AG04449 (cell line): ENCODE measurements around the gene INSIG2.

ENCODE experiments used
- CTCF ChIA-PET: fragments of 350-600 bp; formaldehyde crosslinking; extraction: SDS; loops from one replicate; lab custom pipeline; 2021; ENCODE audit warnings: antibody characterized with exemption; lab: Yijun Ruan, JAX
- POLR2A ChIA-PET: fragments of 400-600, 350-600 bp; formaldehyde crosslinking; extraction: SDS; loops from one replicate; lab custom pipeline; 2020; ENCODE audit warnings: antibody characterized with exemption, inconsistent platforms; lab: Yijun Ruan, JAX
- DNase-seq: peaks from one replicate; pipeline ENCODE4 v3.0.0-alpha.2; 2010; ENCODE audit warnings: low read depth, low spot score
- H3K4me3 ChIP-seq: 2 replicates; pipeline ENCODE4 v1.5.1; 2011; ENCODE audit warnings: low read depth, mild to moderate bottlenecking, control low read depth, low read length
- TF ChIP-seq, protein P1 (sequence below): IDR thresholded peaks from one replicate; pipeline ENCODE4 v1.5.1; 2011; ENCODE audit warnings: mild to moderate bottlenecking, moderate library complexity, low read length, control low read depth, inconsistent platforms; ENCODE audit not compliant: insufficient read depth; ENCODE audit errors: missing control alignments

INSIG2 gene

DNA sequence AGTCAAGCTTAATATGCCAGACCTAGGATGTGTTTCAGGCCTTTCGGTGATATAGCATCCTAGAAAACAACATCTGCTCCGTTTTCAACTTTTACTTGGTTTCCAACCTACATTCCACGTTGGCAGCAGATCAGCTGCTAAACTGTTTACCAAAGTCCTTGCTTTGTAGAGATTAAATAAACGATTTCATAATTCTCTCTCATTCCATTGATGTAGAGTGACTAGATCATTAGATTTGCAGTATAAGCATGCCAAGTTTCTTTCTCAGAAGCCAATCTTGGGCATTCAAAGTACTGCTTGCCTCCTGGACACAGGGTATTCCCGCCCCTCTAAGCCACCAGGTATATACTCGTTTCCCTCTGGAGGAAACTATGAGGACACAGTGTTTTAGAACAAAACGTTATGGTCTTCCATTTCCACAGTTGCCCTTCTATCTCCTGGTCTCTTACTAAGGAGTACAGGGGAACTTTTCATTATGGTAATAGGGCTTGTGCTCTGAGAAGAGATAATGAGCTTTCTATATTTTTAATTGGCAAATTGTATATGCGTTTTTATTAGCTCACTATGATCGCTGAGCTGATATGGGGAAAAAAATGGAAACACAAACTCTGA, 10.5 kb upstream of the INSIG2 start:
- TF ChIP-seq, protein P1, sequence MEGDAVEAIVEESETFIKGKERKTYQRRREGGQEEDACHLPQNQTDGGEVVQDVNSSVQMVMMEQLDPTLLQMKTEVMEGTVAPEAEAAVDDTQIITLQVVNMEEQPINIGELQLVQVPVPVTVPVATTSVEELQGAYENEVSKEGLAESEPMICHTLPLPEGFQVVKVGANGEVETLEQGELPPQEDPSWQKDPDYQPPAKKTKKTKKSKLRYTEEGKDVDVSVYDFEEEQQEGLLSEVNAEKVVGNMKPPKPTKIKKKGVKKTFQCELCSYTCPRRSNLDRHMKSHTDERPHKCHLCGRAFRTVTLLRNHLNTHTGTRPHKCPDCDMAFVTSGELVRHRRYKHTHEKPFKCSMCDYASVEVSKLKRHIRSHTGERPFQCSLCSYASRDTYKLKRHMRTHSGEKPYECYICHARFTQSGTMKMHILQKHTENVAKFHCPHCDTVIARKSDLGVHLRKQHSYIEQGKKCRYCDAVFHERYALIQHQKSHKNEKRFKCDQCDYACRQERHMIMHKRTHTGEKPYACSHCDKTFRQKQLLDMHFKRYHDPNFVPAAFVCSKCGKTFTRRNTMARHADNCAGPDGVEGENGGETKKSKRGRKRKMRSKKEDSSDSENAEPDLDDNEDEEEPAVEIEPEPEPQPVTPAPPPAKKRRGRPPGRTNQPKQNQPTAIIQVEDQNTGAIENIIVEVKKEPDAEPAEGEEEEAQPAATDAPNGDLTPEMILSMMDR: no peak
- H3K4me3 ChIP-seq: no peak overlapping the region
- POLR2A ChIA-PET: no interaction called here
- CTCF ChIA-PET: interaction anchor here (1.8 to 2.4 kb wide), 3 partner anchors 11 to 31 kb away, joined by 4 to 10 read pairs (median 7); partner anchors contain the start of gene INSIG2
- DNase-seq: no peak

DNA sequence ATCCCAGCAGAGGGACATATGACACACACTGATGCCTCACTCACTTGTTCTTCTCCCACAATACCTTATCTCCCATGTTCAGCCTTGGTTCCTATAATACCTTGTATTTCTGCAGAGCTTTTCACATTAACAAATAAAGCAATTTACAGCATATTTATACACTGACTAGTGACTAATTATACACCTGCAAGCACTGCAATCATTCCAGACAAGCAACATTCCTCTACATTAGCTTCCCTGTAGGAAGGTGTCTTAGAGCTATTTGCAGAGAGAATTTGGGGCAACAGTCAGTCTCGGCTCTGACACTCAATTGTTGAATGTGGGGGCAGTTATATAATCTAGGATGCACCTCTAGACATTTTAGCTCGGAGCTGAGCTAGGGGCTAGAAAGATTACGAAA, 9.5 kb upstream of the INSIG2 start:
- CTCF ChIA-PET: interaction anchor here (1.3 to 2.4 kb wide), 4 partner anchors 10 to 777 kb away, joined by 4 to 10 read pairs (median 6); partner anchors contain the start of gene INSIG2
- TF ChIP-seq, protein P1: no peak
- no peak for DNase-seq
- no peak overlapping the region for H3K4me3 ChIP-seq
- POLR2A ChIA-PET: interaction anchor here (0.9 kb wide), 1 partner anchor 9 kb away, joined by 4 read pairs; the partner anchor contains the start of gene INSIG2

DNA sequence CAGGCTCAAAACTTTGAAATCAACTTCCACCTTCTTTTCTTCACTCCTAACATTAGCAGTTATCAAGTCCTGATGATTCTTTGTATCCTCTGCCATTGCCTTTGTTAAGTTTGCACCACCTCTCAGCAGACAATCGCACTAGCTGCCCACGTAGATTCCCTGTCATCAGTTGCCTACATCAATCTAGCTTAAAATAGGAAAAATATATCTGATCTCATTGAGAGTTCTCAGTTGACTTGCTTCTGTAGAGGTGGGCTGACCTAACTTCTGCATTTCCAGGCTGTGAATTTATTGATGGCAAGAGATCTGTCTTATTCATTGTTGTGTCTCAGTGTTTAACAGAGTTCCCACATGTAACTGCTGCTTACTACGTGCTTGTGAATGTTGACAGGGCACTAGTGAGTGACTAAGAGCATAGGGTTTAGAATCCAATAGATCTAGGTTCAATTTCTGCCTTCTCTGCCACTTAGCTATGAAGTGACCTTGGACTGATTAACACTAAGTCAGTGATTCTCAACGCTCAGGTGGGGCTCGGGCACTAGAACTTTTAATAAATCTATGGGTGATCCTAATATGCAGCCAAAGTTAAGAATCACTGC, 3.7 kb upstream of the INSIG2 start:
- no peak overlapping the region for H3K4me3 ChIP-seq
- POLR2A ChIA-PET: no interaction called here
- CTCF ChIA-PET: interaction anchor here (0.7 to 2.3 kb wide), 3 partner anchors 24 to 81 kb away, joined by 3 to 9 read pairs (median 9); no protein-coding TSS in a partner anchor
- no peak for DNase-seq
- TF ChIP-seq, protein P1: no peak

DNA sequence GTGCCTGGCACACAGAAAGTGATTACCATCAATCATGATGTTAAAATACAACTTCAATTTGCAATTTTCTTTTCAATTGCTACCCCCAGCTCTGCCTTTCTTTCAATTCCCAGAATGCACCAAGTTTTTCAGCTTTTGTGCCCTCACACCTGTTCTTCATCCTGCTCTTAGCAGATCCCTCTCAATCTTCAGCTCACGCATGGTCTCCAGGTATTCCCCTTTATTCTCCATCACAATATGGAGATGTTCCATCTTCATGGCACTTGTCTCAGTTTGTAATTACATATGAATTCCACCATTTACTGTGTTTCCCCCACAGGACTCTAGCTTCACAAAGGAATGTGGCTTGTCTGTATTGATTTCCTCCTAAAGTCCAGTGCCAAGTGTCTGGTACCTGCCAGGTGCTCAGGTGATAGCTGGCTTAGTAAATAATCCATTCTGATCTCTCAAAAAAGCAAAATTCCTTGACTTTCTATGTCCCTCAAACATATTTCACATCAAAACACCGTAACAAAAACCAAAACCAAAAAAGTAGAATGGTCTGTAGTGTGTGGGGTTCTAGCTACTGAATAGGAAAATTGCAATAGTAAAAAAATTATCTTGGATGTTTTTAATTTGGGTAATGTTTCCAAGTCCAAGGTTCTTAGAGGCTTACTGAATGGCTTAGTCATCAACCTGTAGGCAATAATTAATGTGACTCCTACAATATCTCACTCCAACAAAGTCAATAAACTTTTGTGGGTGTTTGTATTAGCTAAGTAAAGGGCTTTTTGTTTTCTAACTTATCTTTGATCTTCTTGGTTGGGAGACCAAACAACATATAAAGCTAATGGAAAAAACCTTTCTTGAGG, 2.9 kb upstream of the INSIG2 start:
- TF ChIP-seq, protein P1: no peak
- no peak overlapping the region for H3K4me3 ChIP-seq
- no peak for DNase-seq
- POLR2A ChIA-PET: no interaction called here
- CTCF ChIA-PET: interaction anchor here (0.7 to 2.0 kb wide), 2 partner anchors 25 to 82 kb away, joined by 3 to 9 read pairs; no protein-coding TSS in a partner anchor

DNA sequence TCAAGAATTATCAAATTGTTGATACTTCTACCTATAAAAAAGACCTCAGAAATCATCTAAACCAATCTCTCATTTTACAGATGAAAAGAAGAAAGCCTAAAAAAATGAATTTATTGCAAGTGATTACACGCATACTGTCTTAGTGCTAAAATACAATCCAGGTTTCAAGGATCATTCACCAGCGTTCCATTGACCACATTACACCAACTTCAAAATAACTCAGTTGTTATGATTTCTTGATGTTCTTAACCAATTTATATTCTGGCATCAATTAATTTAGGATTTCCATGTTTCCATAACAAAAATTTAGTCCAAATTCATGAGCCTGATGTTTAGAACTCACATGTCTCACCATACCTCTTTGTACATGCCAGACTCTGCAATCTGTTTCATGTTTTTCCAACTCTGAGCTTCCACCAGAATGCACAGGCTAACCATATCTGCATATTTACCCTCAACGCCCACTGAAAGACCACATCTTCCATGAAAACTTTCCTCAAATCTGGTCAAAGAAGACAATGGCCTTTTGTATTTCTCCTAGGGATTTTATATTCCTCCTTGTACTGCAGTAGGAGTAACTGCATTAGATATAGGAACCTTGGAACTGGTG, 2.1 kb upstream of the INSIG2 start:
- H3K4me3 ChIP-seq: no peak overlapping the region
- DNase-seq: no peak
- TF ChIP-seq, protein P1: no peak
- CTCF ChIA-PET: interaction anchor here (2.0 kb wide), 1 partner anchor 26 kb away, joined by 9 read pairs; no protein-coding TSS in a partner anchor
- POLR2A ChIA-PET: no interaction called here
